GM18867 (cell line): ENCODE data around the gene CAMKK2.
A peak's percentile ranks its signal among the peaks of the same experiment; 100 is the strongest.
"Not testable (repeated sequence)": the region's sequence is repeated elsewhere in the genome, so short reads cannot be mapped to it uniquely, and the experiment has no call there.

ENCODE experiments used
- ATAC-seq: cut with Tn5 transposase; IDR thresholded peaks from one replicate; pipeline ENCODE4 v1.9.1; 2021; ENCODE audit warnings: mild to moderate bottlenecking, moderate library complexity; ENCODE audit not compliant: unreplicated experiment

CAMKK2 gene

DNA sequence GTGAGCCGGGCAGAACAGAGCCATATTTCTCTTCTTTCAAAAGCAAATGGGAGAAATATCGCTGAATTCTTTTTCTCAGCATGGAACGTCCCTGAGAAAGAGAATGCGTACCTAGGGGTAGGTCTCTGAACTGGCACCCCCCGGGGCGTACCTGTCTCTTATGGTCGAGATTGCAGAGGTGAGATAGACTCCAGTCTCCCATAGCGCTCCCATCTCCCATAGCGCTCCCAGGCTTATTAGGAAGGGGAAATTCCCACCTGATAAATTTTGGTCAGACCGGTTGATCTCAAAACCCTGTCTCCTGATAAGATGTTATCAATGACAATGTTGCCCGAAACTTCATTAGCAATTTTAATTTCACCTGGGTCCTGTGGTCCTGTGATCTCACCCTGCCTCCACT, 16.0 kb downstream of the CAMKK2 start:
- not testable (repeated sequence) for ATAC-seq

DNA sequence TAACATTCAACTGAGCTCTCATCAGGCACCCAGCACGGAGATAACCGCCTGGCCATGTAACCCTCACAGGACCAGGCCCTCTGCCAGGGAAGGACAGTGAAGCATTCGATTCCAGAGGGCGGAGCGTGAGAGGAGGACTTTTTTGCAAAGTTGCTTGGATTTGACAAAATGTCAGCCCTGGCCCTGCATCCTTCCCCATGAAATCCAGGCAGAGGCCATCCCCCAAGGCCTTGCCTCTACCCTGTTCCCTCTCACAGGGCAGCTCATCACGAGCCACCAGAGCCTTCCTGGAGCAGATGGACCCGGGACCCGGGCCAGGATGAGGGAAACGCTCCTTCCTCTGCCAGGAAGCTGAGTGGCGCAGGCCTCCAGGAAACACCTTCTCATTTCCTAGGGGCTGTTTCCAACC, 17.0 kb downstream of the CAMKK2 start:
- ATAC-seq, result no peak

DNA sequence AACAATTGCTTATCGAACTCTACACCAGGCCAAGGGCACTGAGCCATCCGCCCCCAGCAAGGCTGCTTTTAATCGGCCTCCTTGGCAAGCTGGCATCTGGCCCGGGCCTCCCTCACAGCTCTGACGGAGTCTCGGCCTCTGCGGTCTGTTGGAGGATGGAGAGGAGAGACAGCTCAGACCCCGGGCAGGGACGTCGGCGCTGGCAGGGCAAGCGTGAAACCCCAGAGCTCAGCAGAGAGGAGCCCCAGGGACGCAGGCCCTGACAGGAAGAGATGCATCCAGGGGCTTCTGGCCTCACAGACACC, 17.5 kb downstream of the CAMKK2 start:
- no peak for ATAC-seq

DNA sequence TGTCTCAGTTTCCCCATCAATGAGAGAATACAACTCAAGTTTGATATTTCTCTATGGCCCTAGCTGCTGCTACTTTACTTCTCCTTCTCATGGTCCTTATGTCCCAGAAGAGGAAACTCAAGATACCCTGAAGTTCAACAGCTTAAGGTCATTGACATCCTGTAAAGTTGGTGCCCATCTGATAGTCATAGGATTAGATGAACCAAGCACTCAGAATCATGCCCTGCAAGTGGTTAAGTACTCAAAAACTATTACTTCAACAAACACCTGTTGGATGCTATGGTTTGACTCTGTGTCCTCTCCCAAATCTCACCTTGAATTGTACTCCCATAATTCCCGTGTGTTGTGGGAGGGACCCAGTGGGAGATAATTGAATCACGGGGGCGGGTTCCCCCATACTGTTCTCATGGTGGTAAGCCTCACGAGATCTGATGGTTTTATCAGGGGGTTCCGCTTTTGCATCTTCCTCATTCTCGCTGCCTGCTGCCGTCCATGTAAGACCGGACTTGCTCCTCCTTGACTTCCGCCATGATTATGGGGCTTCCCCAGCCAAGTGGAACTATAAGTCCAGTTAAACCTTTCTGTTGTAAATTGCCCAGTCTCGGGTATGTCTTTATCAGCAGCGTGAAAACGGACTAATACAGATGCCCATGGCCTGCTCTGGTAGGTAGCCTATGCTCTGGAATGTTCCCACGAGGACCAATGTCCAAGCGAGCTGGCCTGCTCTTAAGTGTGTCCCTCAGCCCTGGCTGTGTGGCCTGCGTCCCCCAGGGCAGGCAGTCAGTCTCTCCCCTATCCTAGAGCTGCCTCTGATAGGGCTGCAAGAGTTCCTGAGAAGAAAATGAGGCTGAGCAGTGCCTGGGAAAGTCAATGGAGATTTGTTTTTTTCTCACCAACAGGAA, 18.1 kb downstream of the CAMKK2 start:
- ATAC-seq, result no peak

DNA sequence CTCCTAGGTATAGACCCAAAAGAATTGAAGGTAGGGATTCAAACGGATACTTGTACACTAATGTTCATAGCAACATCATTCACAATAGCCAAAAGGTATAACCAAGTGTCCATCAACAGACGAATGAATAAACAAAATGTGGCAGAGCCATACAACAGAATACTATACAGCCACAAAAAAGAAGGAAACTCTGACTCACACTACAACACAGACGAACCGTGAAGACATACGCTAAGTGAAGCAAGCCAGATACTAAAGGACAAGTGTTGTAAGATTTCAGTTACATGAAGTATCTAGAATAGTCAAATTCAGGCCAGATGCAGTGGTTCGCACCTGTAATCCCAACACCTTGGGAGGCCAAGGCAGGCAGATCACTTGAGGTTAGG, 19.1 kb downstream of the CAMKK2 start:
- ATAC-seq, result no peak

DNA sequence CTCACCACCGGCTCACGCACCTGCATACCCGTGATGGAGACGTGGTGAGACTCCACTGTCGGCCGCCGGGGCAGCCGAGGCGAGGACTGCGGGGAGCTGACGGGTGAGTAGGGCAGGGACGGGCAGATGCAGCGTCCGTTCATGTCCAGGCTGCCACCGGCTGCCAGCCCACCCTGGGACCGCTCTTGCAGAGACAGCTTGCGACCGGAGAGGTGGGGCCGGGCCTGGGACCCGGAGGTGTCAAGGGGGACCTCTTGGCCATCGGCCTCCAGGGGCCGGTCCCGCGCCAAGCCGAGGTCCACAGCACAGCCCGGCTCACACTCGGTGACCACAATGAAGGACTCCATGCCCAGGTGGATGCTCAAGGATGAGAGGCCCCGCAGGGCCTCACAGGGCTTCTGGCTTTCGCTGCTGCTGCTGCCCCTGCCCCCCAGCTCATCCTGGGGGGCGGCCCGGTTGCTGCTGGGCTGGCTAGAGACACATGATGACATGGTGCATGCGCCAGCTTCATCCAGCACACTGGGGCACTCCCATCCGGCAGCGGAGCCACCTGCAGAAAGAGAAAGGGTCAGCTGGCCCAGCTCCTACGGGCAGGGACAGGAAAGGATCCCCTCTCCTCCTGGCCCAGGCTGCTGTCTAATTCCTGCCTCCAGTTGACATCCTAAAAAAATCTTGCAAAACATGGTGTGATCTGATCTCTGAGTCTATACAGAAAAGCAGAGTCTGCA, 22.3 kb downstream of the CAMKK2 start:
- ATAC-seq, result no peak

DNA sequence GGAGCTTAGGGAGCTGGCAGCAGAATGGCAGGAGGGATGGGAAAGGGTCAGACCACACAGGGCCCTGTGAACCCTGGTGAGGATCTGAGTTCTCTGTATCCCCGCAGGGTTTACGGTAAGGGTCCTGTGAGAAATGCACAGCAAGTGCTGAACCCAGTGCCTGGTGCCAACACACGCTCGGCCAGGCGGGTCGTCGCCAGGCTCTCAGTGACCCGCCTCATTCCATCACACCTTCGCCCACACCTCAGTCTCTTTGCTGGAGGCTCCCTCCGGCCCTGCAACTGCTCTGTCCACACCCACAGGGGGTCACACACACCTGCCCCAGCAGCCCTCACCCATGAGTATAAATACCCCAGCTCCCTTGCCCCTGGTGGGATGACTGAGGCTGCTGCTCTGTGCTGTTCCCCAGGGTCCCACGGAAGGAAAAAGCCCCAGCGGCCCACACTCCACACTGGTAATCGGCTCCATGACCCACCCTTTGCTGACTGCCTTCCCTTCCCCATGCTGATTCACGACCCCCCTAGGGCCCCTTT, 23.1 kb downstream of the CAMKK2 start:
- no peak for ATAC-seq

DNA sequence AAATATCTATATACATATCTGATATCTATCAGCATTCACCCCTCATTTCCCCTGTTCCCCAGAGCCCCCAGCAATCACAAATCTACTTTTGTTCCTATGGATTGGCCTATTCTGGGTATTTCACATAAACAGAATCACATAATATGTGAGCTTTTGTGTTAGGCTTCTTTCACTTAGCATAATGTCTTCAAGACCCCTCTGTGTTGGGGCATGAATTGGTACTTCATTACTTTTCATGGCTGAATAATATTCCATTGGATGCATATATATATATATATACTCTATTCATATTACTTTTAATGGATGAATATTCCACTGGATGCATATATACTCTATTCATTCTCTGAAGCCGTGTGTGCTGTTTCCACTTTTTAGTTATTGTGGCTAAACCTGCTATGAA, 28.7 kb downstream of the CAMKK2 start:
- no peak for ATAC-seq

DNA sequence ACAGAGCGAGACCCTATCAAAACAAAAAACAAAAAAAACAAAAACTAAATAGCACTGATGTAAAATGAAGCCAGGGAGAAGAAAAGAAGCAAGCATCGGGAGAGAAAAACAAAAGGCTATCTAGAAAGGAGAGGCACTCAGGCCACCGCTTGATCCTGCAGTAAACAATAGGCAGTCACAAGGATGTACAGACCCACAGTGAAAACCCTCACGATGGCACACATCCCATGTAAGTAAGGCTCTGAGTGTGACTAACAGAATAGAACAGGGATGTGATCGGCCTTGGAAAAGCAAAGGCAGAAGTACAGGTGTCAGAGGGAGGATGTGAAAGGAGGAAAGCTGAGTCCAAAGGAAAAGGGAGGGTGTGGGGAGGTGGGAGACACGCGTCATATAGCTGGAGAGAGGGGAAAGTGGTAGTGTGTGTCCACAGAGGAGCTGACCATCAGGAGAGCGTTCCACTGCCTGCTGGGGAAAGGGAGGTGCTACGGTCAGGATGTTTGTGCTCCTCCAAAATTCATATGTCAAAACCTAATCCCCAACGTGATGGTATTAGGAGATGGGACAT, 31.5 kb downstream of the CAMKK2 start:
- no peak for ATAC-seq

DNA sequence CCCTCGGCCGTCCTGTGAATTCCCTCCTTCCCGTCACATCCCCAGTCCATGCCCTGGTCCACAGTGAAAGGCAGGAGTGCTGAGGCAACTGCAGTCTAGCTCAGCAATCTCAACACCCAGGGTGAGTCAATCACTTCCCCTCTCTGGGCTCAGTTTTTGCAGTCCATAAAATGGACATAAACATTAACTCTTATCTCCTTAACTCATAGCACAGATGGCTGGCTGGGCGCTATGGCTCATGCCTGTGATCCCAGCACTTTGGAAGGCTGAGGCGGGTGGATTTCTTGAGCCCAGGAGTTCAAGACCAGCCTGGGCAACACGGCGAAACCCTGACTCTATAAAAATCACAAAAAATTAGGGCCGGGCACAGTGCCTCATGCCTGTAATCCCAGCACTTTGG, 32.4 kb downstream of the CAMKK2 start:
- no peak for ATAC-seq

DNA sequence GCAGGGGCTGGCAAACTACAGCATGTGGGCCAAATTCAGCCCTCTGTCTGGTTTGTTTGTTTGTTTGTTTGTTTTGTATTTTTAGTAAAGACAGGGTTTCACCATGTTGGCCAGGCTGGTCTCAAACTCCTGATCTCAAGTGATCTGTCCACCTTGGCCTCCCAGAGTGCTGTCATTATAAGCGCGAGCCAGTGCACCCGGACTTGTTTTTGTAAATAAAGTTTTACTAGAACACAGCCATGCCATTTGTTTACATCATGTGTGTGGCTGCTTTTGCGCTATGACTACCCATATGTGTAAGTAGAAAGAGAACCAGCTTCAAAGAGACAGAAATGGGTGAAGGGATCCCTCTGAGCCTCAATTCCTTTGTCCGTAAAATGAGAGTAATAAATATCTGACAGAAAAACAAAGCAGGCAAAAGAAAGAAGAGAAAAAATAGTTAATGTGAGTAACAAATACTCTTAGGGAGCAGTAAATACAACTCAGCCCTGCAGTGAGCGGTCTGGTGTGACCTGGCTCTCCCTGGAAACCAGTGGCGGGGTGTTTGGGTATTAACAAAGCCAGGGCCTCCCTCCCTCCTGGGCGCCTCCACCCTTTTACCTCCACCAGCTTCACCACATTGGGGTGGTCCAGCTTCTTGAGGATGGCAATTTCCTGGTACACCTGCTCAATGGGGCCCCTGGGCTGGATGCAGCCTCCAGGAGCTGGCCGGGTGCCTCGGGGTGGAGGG, 33.1 kb downstream of the CAMKK2 start:
- no peak for ATAC-seq

DNA sequence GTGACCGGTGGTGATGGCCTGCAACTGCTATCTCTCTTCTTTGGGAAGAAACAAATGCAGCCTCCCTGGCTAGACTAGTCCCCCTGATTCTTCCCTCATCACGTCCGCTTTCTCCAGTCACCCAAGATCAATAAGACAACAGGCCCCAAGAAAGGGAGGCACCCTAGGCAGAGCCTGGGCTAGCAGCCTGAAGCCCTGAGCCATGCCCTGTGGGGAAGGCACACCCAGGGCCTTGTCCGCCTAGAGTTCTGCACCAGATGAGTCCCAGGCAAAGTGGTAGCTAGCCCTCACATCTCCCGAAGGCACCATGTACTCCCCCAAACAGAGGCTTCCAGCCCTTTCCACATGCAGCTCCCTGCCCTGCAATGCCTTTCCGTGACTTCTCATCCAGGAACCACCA, 35.1 kb downstream of the CAMKK2 start:
- ATAC-seq, result no peak

DNA sequence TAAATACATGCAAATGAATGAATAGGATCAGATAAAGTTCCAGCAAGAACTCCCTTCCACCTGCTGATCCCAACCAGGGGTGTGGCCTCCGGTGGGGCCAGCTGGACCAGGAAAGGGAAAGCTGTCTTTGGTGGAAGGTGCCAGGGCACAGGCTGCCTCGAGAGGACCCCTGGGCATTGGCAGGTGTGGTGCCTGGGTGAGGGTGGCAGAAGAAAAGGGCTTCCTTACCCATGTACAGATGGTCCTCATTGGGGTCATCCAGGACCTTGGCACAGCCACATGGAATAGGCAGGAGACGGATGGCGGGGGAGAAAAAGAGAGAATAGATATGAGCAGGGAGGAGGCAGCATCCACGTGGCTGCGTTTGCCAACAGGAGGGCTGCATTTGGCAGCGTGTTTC, 36.4 kb downstream of the CAMKK2 start:
- no peak for ATAC-seq

DNA sequence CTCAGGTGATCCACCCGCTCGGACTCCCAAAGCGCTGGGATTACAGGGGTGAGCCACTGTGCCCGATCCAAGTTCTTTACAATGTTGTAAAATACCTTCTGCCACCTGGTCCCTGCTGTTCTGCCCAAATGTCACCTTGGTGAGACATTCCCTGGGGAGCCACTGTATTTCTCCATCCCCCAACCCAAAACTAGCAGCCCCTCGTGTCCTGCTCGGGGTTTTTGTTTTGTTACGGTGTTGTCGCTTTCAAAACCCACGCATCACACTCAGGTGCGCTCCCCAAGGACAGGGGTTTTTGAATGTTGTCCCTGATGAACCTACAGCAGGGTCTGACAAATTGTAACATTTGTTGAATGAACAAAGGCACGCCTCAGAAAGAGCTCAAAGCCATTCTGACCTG, 37.4 kb downstream of the CAMKK2 start:
- ATAC-seq, result no peak

DNA sequence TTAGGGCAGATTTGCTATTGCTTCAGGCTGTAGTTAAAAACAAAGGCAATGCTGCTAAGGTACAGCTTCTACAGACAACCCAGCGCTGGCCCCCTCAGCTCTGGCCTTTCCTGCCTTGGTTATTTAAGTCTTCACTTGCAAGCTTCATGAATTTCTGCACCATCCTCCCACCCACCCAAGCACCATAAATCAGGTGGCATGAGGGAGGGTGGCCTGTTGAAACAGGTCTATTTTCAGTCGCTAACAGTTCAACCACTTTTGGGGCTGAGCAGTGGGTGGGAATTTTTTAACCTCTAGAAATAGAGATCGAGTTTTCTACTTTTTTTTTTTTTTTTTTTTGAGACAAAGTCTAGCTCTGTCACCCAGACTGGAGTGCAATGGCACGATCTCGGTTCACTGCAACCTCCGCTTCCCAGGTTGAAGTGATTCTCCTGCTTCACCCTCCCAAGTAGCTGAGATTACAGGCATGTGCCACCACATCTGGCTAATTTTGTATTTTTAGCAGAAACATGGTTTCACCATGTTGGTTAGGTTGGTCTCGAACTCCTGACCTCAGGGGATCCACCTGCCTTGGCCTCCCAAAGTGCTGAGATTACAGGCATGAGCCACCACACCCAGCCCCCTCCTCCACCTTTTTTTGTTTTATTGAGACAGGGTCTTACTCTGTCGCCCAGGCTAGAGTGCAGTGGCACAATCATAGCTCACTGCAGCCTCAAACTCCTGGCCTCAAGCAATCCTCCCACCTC, 38.6 kb downstream of the CAMKK2 start:
- ATAC-seq, result not testable (repeated sequence)

DNA sequence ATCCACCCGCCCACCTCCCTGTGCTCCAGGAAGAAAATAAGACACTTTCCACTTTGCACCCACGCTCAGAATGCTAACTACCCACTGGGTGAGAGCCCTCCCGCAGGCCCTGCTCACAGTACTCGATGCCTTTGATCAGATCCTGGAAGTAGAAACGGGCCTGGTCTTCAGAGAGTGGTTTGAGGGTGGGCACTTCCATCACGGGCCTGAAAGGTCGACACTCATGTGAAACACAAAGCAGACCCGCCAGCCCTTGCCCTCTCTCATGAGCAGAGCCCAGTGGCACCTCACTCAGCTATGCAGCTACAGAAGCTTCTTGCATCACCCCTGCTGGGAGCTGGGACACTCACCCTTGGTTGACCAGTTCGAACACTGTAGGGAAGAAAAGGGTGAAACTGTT, 41.1 kb downstream of the CAMKK2 start:
- ATAC-seq, result no peak

DNA sequence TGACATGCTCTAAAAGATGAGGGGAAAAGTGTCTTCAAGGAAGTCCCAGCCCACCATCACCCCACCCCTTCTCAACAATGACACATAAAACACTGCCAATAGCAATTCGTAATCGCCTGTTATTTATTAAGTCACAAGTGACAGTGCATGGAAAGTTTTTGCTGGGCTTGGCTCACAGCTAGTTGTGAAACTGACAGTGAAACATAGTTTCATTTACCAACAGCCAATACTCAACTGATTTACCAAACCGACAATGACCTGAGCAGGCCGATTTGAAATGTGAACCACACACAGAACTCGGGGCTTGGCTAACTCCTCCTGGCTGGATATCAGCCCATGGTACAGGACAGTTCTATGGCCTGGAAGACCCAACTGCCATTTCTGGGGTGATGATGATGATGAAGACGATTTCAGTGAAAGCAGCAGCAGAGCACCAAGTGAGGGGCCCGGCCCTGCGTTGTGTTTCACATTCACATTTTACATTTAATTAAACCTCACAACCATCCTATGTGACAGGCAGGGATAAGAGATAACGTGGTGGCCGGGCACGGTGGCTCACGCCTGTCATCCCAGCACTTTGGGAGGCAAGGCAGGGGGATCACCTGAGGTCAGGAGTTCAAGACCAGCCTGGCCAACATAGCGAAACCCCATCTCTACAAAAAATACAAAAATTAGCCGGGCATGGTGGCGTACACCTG, 42.7 kb downstream of the CAMKK2 start:
- ATAC-seq, result peak; percentile 66

DNA sequence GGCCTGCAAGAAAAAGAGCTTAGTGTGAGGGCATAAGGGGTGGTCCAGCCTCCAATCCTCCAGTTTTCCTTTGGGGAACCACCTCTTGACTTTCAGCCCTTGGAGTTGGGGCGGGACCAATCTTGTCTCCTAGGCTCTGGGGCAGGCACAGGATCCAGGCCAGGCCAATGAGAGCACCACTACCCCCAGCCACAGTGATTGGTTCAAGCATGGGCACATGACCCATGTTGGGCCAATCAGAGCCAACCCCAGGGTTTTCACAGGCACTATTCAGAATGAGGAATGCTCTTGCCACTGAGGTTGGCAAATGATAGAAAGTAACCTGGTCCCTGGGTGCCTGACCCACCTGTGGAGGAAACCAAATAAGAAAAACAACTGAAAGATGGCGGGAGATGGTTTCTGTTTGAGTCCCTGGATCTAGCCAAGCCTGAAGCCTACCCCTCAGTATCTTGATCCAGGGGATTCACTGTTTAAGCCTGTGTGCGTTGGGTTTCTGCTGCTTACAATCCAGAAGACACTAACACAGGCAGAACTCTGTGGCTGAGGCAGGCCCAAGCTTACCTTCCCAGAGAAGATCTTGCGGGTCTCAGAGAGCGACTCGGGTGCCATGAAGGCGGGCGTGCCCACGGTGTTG, 43.7 kb downstream of the CAMKK2 start:
- ATAC-seq, result no peak

DNA sequence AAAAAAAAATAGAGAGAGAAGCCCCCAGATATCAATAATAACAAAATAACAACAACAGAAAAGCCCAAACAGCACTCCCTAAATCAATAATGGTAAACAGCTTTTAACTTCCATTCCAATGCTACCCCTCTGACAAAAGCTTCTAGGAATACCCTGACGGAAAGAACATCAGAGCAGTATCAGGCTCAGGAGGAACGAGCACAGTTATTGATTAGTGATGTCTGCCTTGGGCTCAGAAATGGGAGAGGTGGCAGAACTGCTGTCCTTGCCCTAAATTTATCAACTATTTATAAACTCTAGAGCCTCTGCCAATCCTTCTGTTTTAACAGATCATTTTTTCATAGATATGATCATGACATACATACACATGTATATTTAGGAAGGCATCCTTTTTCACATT, 44.7 kb downstream of the CAMKK2 start:
- no peak for ATAC-seq
